SU-DHL-6 (cell line): ENCODE results near the gene CMPK1.

Experiments
- H2AFZ ChIP-seq: fragments of 200-600 bp; sonication (generic); 2 replicates; pipeline ENCODE4 v1.6.1; 2014; ENCODE audit warnings: low read depth, mild to moderate bottlenecking, moderate library complexity, mixed read lengths, antibody characterized with exemption, low read length; ENCODE audit not compliant: severe bottlenecking
- H3F3A ChIP-seq: fragments of 200-600 bp; shearing (Covaris generic); 2 replicates; pipeline ENCODE4 v1.6.0; 2016; ENCODE audit warnings: antibody characterized with exemption, mild to moderate bottlenecking; ENCODE audit not compliant: insufficient read depth
- H3K27ac ChIP-seq: fragments of 200-600 bp; sonication (generic); 2 replicates; pipeline ENCODE4 v1.5.1; 2016; ENCODE audit warnings: low read depth, mild to moderate bottlenecking, low read length, moderate library complexity, mixed read lengths
- H3K27me3 ChIP-seq: fragments of 200-600 bp; sonication (generic), shearing (Covaris generic); 2 replicates; pipeline ENCODE4 v1.6.0; 2014; ENCODE audit warnings: mild to moderate bottlenecking, low read length
- H3K36me3 ChIP-seq: fragments of 200-600 bp; sonication (generic); 2 replicates; pipeline ENCODE4 v1.6.1; 2014; ENCODE audit warnings: mild to moderate bottlenecking, low read length, mixed read lengths
- H3K4me2 ChIP-seq: fragments of 300-600, 200-600 bp; shearing (Covaris generic), sonication (generic); 2 replicates; pipeline ENCODE4 v1.6.0; 2014; ENCODE audit warnings: low read length, low read depth, mild to moderate bottlenecking; ENCODE audit not compliant: poor library complexity, severe bottlenecking
- H3K4me3 ChIP-seq: fragments of 200-600 bp; sonication (generic); 2 replicates; pipeline ENCODE4 v1.5.1; 2014; ENCODE audit warnings: antibody characterized with exemption, low read length, mild to moderate bottlenecking, mixed read lengths; ENCODE audit not compliant: insufficient read depth, poor library complexity, severe bottlenecking
- H3K79me2 ChIP-seq: fragments of 200-600 bp; sonication (generic); 2 replicates; pipeline ENCODE4 v1.6.1; 2014; ENCODE audit warnings: mild to moderate bottlenecking, low read length, moderate library complexity; ENCODE audit not compliant: insufficient read depth
- H3K9ac ChIP-seq: fragments of 200-600 bp; sonication (generic); 2 replicates; pipeline ENCODE4 v1.7.0; 2014; ENCODE audit warnings: mild to moderate bottlenecking, low read length
- H3K9me2 ChIP-seq: fragments of 200-600 bp; sonication (generic); replicated peaks from 2 replicates; pipeline ENCODE4 v1.6.1; 2014; ENCODE audit warnings: low read length; ENCODE audit not compliant: insufficient read depth
- H3K9me3 ChIP-seq: fragments of 200-600 bp; sonication (generic); 2 replicates; pipeline ENCODE4 v1.6.1; 2014; ENCODE audit warnings: low read length, mixed read lengths; ENCODE audit not compliant: insufficient read depth
- H4K20me1 ChIP-seq: fragments of 200-600 bp; sonication (generic); 2 replicates; pipeline ENCODE4 v1.6.1; 2014; ENCODE audit warnings: low read depth, mild to moderate bottlenecking, antibody characterized with exemption, low read length, moderate library complexity, mixed read lengths
- CTCF ChIP-seq: fragments of 200-600 bp; sonication (generic); IDR thresholded peaks from one replicate; pipeline ENCODE4 v1.5.1; 2017; ENCODE audit warnings: antibody characterized with exemption, mild to moderate bottlenecking, low read length, moderate library complexity; ENCODE audit not compliant: insufficient read depth, poor library complexity, severe bottlenecking
- EZH2phosphoT487 ChIP-seq: fragments of 200-600 bp; sonication (generic), shearing (Covaris generic); conservative IDR thresholded peaks from 2 replicates; pipeline ENCODE4 v1.6.1; 2018; ENCODE audit warnings: mild to moderate bottlenecking, antibody characterized with exemption, low read length, moderate library complexity, mixed read lengths

Gene CMPK1

GRCh38 chr1:47385020-47385419 lies 51.4 kb downstream of the CMPK1 start:
- no peaks in the 10 kb centered on the region for H4K20me1 ChIP-seq

GRCh38 chr1:47386268-47386667 lies 52.7 kb downstream of the CMPK1 start:
- no peak for TF ChIP-seq EZH2phosphoT487
- TF ChIP-seq CTCF: no peak
- Histone ChIP-seq H3K9ac (no peak overlapping the region), H3K27me3 (no peaks in the 10 kb centered on the region), H3K9me2 (no peaks in the 10 kb centered on the region), H3K27ac (no peak overlapping the region), H3K36me3 (no peaks in the 10 kb centered on the region), H3K9me3 (no peaks in the 10 kb centered on the region), H3K4me2 (no peak overlapping the region), H3K4me3 (no peak overlapping the region), H3K79me2 (no peaks in the 10 kb centered on the region), H3F3A (no peaks in the 10 kb centered on the region), H2AFZ (no peak overlapping the region), H4K20me1 (no peaks in the 10 kb centered on the region)

More at GRCh38 chr1:47385020-47385419, 51.4 kb downstream of the CMPK1 start:
- no peaks in the 10 kb centered on the region for H3K79me2 ChIP-seq
- no peaks in the 10 kb centered on the region for H3K36me3 ChIP-seq
- H3K9me2 ChIP-seq: no peaks in the 10 kb centered on the region
- H3K27me3 ChIP-seq: no peaks in the 10 kb centered on the region
- no peak overlapping the region for H3K9ac ChIP-seq
- H3F3A ChIP-seq: no peaks in the 10 kb centered on the region
- no peak for TF ChIP-seq EZH2phosphoT487
- no peak for TF ChIP-seq CTCF
- H3K4me2 ChIP-seq: no peak overlapping the region
- no peak overlapping the region for H2AFZ ChIP-seq
- no peak overlapping the region for H3K27ac ChIP-seq
- H3K9me3 ChIP-seq: no peaks in the 10 kb centered on the region
- H3K4me3 ChIP-seq: no peak overlapping the region

- H3K4me3 ChIP-seq: no peak overlapping the region
- H3K9me3 ChIP-seq: no peaks in the 10 kb centered on the region
- no peaks in the 10 kb centered on the region for H3K36me3 ChIP-seq
- H3F3A ChIP-seq: no peaks in the 10 kb centered on the region
- no peaks in the 10 kb centered on the region for H3K9me2 ChIP-seq
- no peaks in the 10 kb centered on the region for H4K20me1 ChIP-seq
- no peak overlapping the region for H2AFZ ChIP-seq
- TF ChIP-seq EZH2phosphoT487 (no peak), CTCF (no peak)
- H3K4me2 ChIP-seq: no peak overlapping the region
- no peaks in the 10 kb centered on the region for H3K79me2 ChIP-seq
- no peak overlapping the region for H3K9ac ChIP-seq
- no peak overlapping the region for H3K27ac ChIP-seq
- no peaks in the 10 kb centered on the region for H3K27me3 ChIP-seq
Observed at GRCh38 chr1:47388030-47388890, 54.7 kb downstream of the CMPK1 start.
